ENCODE measurements around the gene TMEM179.

TMEM179 gene

GRCh38 chr14:104600141-104600643 is 4.4 kb downstream of the TMEM179 start:
- in situ Hi-C loops (cut with HindIII; ENCODE audit: low sequenced_read_pairs), result no loop called here

- in situ Hi-C loops (cut with HindIII; ENCODE audit: low sequenced_read_pairs), result loop anchor here (10.0 kb wide), 2 partner anchors 75 to 565 kb away; no protein-coding TSS in a partner anchor
Measured at GRCh38 chr14:104599446-104599845, 5.1 kb downstream of the TMEM179 start.

GRCh38 chr14:104598910-104599273 is 5.7 kb downstream of the TMEM179 start:
- in situ Hi-C loops (cut with HindIII; ENCODE audit: low sequenced_read_pairs), result loop anchor here (10.0 kb wide), 2 partner anchors 74 to 564 kb away; no protein-coding TSS in a partner anchor

- in situ Hi-C loops (cut with HindIII; ENCODE audit: low sequenced_read_pairs), result loop anchor here (10.0 kb wide), 2 partner anchors 73 to 563 kb away; no protein-coding TSS in a partner anchor
Measured at GRCh38 chr14:104598039-104598909, 6.3 kb downstream of the TMEM179 start.

- in situ Hi-C loops (cut with HindIII; ENCODE audit: low sequenced_read_pairs), result loop anchor here (10.0 kb wide), 2 partner anchors 73 to 563 kb away; no protein-coding TSS in a partner anchor
Measured at GRCh38 chr14:104597576-104597975, 7.0 kb downstream of the TMEM179 start.

GRCh38 chr14:104596927-104597351 is 7.6 kb downstream of the TMEM179 start:
- in situ Hi-C loops (cut with HindIII; ENCODE audit: low sequenced_read_pairs), result loop anchor here (10.0 kb wide), 2 partner anchors 72 to 562 kb away; no protein-coding TSS in a partner anchor

- in situ Hi-C loops (cut with HindIII; ENCODE audit: low sequenced_read_pairs), result loop anchor here (10.0 kb wide), 2 partner anchors 72 to 562 kb away; no protein-coding TSS in a partner anchor
Measured at GRCh38 chr14:104596451-104596918, 8.1 kb downstream of the TMEM179 start.

GRCh38 chr14:104595911-104596450 is 8.6 kb downstream of the TMEM179 start:
- in situ Hi-C loops (cut with HindIII; ENCODE audit: low sequenced_read_pairs), result loop anchor here (10.0 kb wide), 2 partner anchors 71 to 561 kb away; no protein-coding TSS in a partner anchor

- in situ Hi-C loops (cut with HindIII; ENCODE audit: low sequenced_read_pairs), result loop anchor here (10.0 kb wide), 2 partner anchors 70 to 560 kb away; no protein-coding TSS in a partner anchor
Measured at GRCh38 chr14:104595116-104595675, 9.4 kb downstream of the TMEM179 start.

GRCh38 chr14:104594310-104595046 is 10.1 kb downstream of the TMEM179 start:
- in situ Hi-C loops (cut with HindIII; ENCODE audit: low sequenced_read_pairs), result loop anchor here (5.0 to 10.0 kb wide), 3 partner anchors 33 to 560 kb away; no protein-coding TSS in a partner anchor

- in situ Hi-C loops (cut with HindIII; ENCODE audit: low sequenced_read_pairs), result loop anchor here (5.0 to 10.0 kb wide), 3 partner anchors 34 to 559 kb away; no protein-coding TSS in a partner anchor
Measured at GRCh38 chr14:104593710-104594136, 10.8 kb downstream of the TMEM179 start.

- in situ Hi-C loops (cut with HindIII; ENCODE audit: low sequenced_read_pairs), result loop anchor here (5.0 to 10.0 kb wide), 3 partner anchors 34 to 558 kb away; no protein-coding TSS in a partner anchor
Measured at GRCh38 chr14:104593241-104593701, 11.3 kb downstream of the TMEM179 start.

GRCh38 chr14:104592785-104593184 is 11.8 kb downstream of the TMEM179 start:
- in situ Hi-C loops (cut with HindIII; ENCODE audit: low sequenced_read_pairs), result loop anchor here (5.0 to 10.0 kb wide), 3 partner anchors 35 to 558 kb away; no protein-coding TSS in a partner anchor

GRCh38 chr14:104592292-104592672 is 12.3 kb downstream of the TMEM179 start:
- in situ Hi-C loops (cut with HindIII; ENCODE audit: low sequenced_read_pairs), result loop anchor here (5.0 to 10.0 kb wide), 3 partner anchors 35 to 557 kb away; no protein-coding TSS in a partner anchor

- in situ Hi-C loops (cut with HindIII; ENCODE audit: low sequenced_read_pairs), result loop anchor here (5.0 to 10.0 kb wide), 3 partner anchors 36 to 557 kb away; no protein-coding TSS in a partner anchor
Measured at GRCh38 chr14:104591506-104592291, 12.9 kb downstream of the TMEM179 start.

- in situ Hi-C loops (cut with HindIII; ENCODE audit: low sequenced_read_pairs), result loop anchor here (5.0 to 10.0 kb wide), 3 partner anchors 36 to 556 kb away; no protein-coding TSS in a partner anchor
Measured at GRCh38 chr14:104591031-104591430, 13.5 kb downstream of the TMEM179 start.

- in situ Hi-C loops (cut with HindIII; ENCODE audit: low sequenced_read_pairs), result loop anchor here (5.0 to 10.0 kb wide), 3 partner anchors 37 to 556 kb away; no protein-coding TSS in a partner anchor
Measured at GRCh38 chr14:104590240-104590965, 14.2 kb downstream of the TMEM179 start.

Data from DLD1 (cell line).